Cardiac septum (tissue), 1 donor: ENCODE data around the gene MRNIP. TPM values are rescaled to one million over a fixed set of nuclear protein-coding genes. Genes with fewer than 3 reads are reported as not detected.
"Not testable (repeated sequence)": the region's sequence is repeated elsewhere in the genome, so short reads cannot be mapped to it uniquely, and the experiment has no call there.

Experiments used
- DNase-seq: peaks from one replicate; pipeline ENCODE4 v3.0.0-alpha.2; 2020; ENCODE audit warnings: low spot score
- intact Hi-C: fragments of 100-400 bp; cut with DNase I; formaldehyde crosslinking; loops from one replicate; pipeline ENCODE4 v1.14.0; 2022
- total RNA-seq: library from RNA; stranded (reverse); fragmentation: NEBNext Ultra II Directional; extraction: Animal tissue kit (Norgen Biotek cat#: 25700); gene quantifications from one replicate; pipeline ENCODE4 v1.2.1, GENCODE V29; 2021
- donor health status: DM: no; HTN: no; CAD: no.

MRNIP gene
- total RNA-seq, 1 donor from 2014 or later = 15.3 TPM

GRCh38 chr5:179873588-179874110, 15.0 kb upstream of the MRNIP start:
- intact Hi-C loops = no loop called here
- DNase-seq = no peak

GRCh38 chr5:179872828-179873575, 14.4 kb upstream of the MRNIP start:
- intact Hi-C loops = no loop called here

GRCh38 chr5:179872055-179872827, 13.6 kb upstream of the MRNIP start:
- DNase-seq = no peak
- intact Hi-C loops = no loop called here

More at GRCh38 chr5:179872828-179873575, 14.4 kb upstream of the MRNIP start:
- DNase-seq = no peak

GRCh38 chr5:179871533-179871932, 12.9 kb upstream of the MRNIP start:
- DNase-seq, intact Hi-C loops: not testable (repeated sequence)

- intact Hi-C loops = no loop called here
- no peak for DNase-seq
Measured at GRCh38 chr5:179870952-179871351, 12.3 kb upstream of the MRNIP start.

- DNase-seq = peak; percentile 82
- intact Hi-C loops = no loop called here
Measured at GRCh38 chr5:179870403-179870903, 11.8 kb upstream of the MRNIP start.

- DNase-seq = no peak
- intact Hi-C loops = no loop called here
Measured at GRCh38 chr5:179869641-179870402, 11.2 kb upstream of the MRNIP start.

- intact Hi-C loops = no loop called here
- no peak for DNase-seq
Measured at GRCh38 chr5:179869101-179869500, 10.5 kb upstream of the MRNIP start.

- intact Hi-C loops = no loop called here
- DNase-seq = no peak
Measured at GRCh38 chr5:179868541-179868940, 9.9 kb upstream of the MRNIP start.

GRCh38 chr5:179867476-179867875, 8.9 kb upstream of the MRNIP start:
- no peak for DNase-seq
- intact Hi-C loops = loop anchor here (2.0 kb wide), 1 partner anchor 39 kb away; the partner anchor contains the start of gene TBC1D9B

- intact Hi-C loops = loop anchor here (2.0 kb wide), 1 partner anchor 40 kb away; the partner anchor contains the start of gene TBC1D9B
- DNase-seq = no peak
Measured at GRCh38 chr5:179867079-179867465, 8.5 kb upstream of the MRNIP start.

GRCh38 chr5:179866241-179867078, 7.8 kb upstream of the MRNIP start:
- no peak for DNase-seq
- intact Hi-C loops = loop anchor here (2.0 kb wide), 1 partner anchor 40 kb away; the partner anchor contains the start of gene TBC1D9B

- no peak for DNase-seq
- intact Hi-C loops = loop anchor here (2.0 kb wide), 1 partner anchor 41 kb away; the partner anchor contains the start of gene TBC1D9B
Measured at GRCh38 chr5:179865491-179866240, 7.0 kb upstream of the MRNIP start.

GRCh38 chr5:179864686-179865085, 6.1 kb upstream of the MRNIP start:
- intact Hi-C loops = no loop called here
- no peak for DNase-seq

GRCh38 chr5:179863449-179864085, 5.0 kb upstream of the MRNIP start:
- intact Hi-C loops = no loop called here
- no peak for DNase-seq

- intact Hi-C loops = no loop called here
- DNase-seq = no peak
Measured at GRCh38 chr5:179862891-179863290, 4.3 kb upstream of the MRNIP start.

GRCh38 chr5:179862296-179862695, 3.7 kb upstream of the MRNIP start:
- intact Hi-C loops = no loop called here
- no peak for DNase-seq
